DMS114 treated with DMSO at 0.1 percent for 48 hours (cell line): Measurements from ENCODE around the gene SPECC1L.

ENCODE experiments used
- DNase-seq: peaks from one replicate; lab custom pipeline; 2025; ENCODE audit not compliant: unreplicated experiment; lab: John Stamatoyannopoulos, UW

SPECC1L gene

GRCh38 chr22:24322522-24322921 lies 51.9 kb downstream of the SPECC1L start:
- DNase-seq = no peak

GRCh38 chr22:24323233-24323632 lies 52.6 kb downstream of the SPECC1L start:
- no peak for DNase-seq

GRCh38 chr22:24323695-24324094 lies 53.1 kb downstream of the SPECC1L start:
- no peak for DNase-seq

- no peak for DNase-seq
Observed at GRCh38 chr22:24324137-24324536, 53.5 kb downstream of the SPECC1L start.

GRCh38 chr22:24325105-24325757 lies 54.6 kb downstream of the SPECC1L start:
- DNase-seq = peak; percentile 38

GRCh38 chr22:24326266-24326665 lies 55.6 kb downstream of the SPECC1L start:
- no peak for DNase-seq

- DNase-seq = no peak
Observed at GRCh38 chr22:24327832-24328231, 57.2 kb downstream of the SPECC1L start.

GRCh38 chr22:24329453-24329852 lies 58.8 kb downstream of the SPECC1L start:
- DNase-seq = no peak

- no peak for DNase-seq
Observed at GRCh38 chr22:24330636-24331035, 60.0 kb downstream of the SPECC1L start.

GRCh38 chr22:24331468-24332440 lies 61.1 kb downstream of the SPECC1L start:
- no peak for DNase-seq

GRCh38 chr22:24333301-24333700 lies 62.7 kb downstream of the SPECC1L start:
- DNase-seq = no peak

- DNase-seq = no peak
Observed at GRCh38 chr22:24335496-24335895, 64.9 kb downstream of the SPECC1L start.

- DNase-seq = no peak
Observed at GRCh38 chr22:24337894-24338645, 67.4 kb downstream of the SPECC1L start.

GRCh38 chr22:24338726-24339451 lies 68.3 kb downstream of the SPECC1L start:
- no peak for DNase-seq

GRCh38 chr22:24339452-24339747 lies 68.8 kb downstream of the SPECC1L start:
- no peak for DNase-seq

GRCh38 chr22:24341627-24342026 lies 71.0 kb downstream of the SPECC1L start:
- DNase-seq = no peak

- no peak for DNase-seq
Observed at GRCh38 chr22:24350627-24351026, 80.0 kb downstream of the SPECC1L start.

GRCh38 chr22:24353121-24353520 lies 82.5 kb downstream of the SPECC1L start:
- DNase-seq = no peak

- no peak for DNase-seq
Observed at GRCh38 chr22:24355574-24355973, 84.9 kb downstream of the SPECC1L start.

- DNase-seq = no peak
Observed at GRCh38 chr22:24357547-24357946, 86.9 kb downstream of the SPECC1L start.
